HEK293 (cell line): ENCODE measurements around the gene BDNF.

Experiments
- ATF2 ChIP-seq: fragments of 450-650 bp; formaldehyde crosslinking; IDR thresholded peaks from 2 replicates; pipeline ENCODE4 v1.5.1; 2016; ENCODE audit warnings: missing biosample characterization, missing genetic modification characterization, low read depth
- ZBTB8A ChIP-seq: fragments of 450-650 bp; formaldehyde crosslinking; IDR thresholded peaks from 2 replicates; pipeline ENCODE4 v1.5.1; 2016; ENCODE audit warnings: missing biosample characterization, missing genetic modification characterization
- ZFHX2 ChIP-seq: fragments of 450-650 bp; formaldehyde crosslinking; conservative IDR thresholded peaks from 2 replicates; pipeline ENCODE4 v1.5.1; 2016; ENCODE audit warnings: missing biosample characterization, missing genetic modification characterization
- ZNF335 ChIP-seq: fragments of 450-650 bp; formaldehyde crosslinking; conservative IDR thresholded peaks from 2 replicates; pipeline ENCODE4 v1.5.1; 2016; ENCODE audit warnings: missing biosample characterization, missing genetic modification characterization
- ZNF561 ChIP-seq: fragments of 450-650 bp; IDR thresholded peaks from 2 replicates; pipeline ENCODE4 v1.5.1; 2018; ENCODE audit warnings: missing biosample characterization, missing genetic modification characterization, borderline replicate concordance
- TF ChIP-seq, protein P1 (sequence below): fragments of 450-650 bp; formaldehyde crosslinking; IDR thresholded peaks from 2 replicates; pipeline ENCODE4 v1.5.1; 2017; ENCODE audit warnings: missing biosample characterization, missing genetic modification characterization
- TF ChIP-seq, protein P2 (sequence below): fragments of 450-650 bp; formaldehyde crosslinking; IDR thresholded peaks from 2 replicates; pipeline ENCODE4 v1.5.1; 2016; ENCODE audit warnings: missing biosample characterization, missing genetic modification characterization
- TF ChIP-seq, protein P3 (sequence below): fragments of 450-650 bp; formaldehyde crosslinking; conservative IDR thresholded peaks from 2 replicates; pipeline ENCODE4 v1.5.1; 2016; ENCODE audit warnings: low read depth, missing biosample characterization, missing genetic modification characterization
- TF ChIP-seq, protein P4 (sequence below): fragments of 450-650 bp; formaldehyde crosslinking; IDR thresholded peaks from 2 replicates; pipeline ENCODE4 v1.5.1; 2016; ENCODE audit warnings: missing biosample characterization, missing genetic modification characterization

DNA sequence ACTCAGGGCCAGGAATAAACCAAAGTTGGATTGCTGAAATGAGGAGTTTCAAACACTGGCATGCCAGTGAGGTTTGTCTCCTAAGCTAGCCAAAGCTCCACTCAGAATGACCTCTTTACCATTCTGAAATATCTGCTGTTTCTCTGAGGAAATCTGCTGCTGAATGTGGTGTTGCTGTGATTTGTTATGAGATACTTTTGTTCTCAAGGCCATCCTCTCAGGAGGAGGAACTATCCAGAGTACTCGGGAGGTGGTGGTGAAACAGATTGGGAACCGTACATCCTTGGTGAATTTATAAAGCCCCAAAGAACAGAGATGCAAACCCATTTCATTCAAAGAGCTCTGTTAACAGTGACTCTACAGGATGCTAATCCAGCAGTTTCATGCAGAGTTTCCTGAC lies 50.5 kb downstream of the BDNF start:
- no peak for TF ChIP-seq ZBTB8A (tag by site-specific recombination)
- TF ChIP-seq ZFHX2 = no peak
- no peak for TF ChIP-seq ATF2 (tag by site-specific recombination)
- TF ChIP-seq, protein P1, sequence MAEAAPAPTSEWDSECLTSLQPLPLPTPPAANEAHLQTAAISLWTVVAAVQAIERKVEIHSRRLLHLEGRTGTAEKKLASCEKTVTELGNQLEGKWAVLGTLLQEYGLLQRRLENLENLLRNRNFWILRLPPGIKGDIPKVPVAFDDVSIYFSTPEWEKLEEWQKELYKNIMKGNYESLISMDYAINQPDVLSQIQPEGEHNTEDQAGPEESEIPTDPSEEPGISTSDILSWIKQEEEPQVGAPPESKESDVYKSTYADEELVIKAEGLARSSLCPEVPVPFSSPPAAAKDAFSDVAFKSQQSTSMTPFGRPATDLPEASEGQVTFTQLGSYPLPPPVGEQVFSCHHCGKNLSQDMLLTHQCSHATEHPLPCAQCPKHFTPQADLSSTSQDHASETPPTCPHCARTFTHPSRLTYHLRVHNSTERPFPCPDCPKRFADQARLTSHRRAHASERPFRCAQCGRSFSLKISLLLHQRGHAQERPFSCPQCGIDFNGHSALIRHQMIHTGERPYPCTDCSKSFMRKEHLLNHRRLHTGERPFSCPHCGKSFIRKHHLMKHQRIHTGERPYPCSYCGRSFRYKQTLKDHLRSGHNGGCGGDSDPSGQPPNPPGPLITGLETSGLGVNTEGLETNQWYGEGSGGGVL (tag by site-specific recombination) = no peak
- TF ChIP-seq, protein P2, sequence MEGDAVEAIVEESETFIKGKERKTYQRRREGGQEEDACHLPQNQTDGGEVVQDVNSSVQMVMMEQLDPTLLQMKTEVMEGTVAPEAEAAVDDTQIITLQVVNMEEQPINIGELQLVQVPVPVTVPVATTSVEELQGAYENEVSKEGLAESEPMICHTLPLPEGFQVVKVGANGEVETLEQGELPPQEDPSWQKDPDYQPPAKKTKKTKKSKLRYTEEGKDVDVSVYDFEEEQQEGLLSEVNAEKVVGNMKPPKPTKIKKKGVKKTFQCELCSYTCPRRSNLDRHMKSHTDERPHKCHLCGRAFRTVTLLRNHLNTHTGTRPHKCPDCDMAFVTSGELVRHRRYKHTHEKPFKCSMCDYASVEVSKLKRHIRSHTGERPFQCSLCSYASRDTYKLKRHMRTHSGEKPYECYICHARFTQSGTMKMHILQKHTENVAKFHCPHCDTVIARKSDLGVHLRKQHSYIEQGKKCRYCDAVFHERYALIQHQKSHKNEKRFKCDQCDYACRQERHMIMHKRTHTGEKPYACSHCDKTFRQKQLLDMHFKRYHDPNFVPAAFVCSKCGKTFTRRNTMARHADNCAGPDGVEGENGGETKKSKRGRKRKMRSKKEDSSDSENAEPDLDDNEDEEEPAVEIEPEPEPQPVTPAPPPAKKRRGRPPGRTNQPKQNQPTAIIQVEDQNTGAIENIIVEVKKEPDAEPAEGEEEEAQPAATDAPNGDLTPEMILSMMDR (tag by site-specific recombination) = no peak
- TF ChIP-seq, protein P3, sequence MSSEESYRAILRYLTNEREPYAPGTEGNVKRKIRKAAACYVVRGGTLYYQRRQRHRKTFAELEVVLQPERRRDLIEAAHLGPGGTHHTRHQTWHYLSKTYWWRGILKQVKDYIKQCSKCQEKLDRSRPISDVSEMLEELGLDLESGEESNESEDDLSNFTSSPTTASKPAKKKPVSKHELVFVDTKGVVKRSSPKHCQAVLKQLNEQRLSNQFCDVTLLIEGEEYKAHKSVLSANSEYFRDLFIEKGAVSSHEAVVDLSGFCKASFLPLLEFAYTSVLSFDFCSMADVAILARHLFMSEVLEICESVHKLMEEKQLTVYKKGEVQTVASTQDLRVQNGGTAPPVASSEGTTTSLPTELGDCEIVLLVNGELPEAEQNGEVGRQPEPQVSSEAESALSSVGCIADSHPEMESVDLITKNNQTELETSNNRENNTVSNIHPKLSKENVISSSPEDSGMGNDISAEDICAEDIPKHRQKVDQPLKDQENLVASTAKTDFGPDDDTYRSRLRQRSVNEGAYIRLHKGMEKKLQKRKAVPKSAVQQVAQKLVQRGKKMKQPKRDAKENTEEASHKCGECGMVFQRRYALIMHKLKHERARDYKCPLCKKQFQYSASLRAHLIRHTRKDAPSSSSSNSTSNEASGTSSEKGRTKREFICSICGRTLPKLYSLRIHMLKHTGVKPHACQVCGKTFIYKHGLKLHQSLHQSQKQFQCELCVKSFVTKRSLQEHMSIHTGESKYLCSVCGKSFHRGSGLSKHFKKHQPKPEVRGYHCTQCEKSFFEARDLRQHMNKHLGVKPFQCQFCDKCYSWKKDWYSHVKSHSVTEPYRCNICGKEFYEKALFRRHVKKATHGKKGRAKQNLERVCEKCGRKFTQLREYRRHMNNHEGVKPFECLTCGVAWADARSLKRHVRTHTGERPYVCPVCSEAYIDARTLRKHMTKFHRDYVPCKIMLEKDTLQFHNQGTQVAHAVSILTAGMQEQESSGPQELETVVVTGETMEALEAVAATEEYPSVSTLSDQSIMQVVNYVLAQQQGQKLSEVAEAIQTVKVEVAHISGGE = no peak
- TF ChIP-seq ZNF561 = no peak
- no peak for TF ChIP-seq ZNF335 (tag by site-specific recombination)
- TF ChIP-seq, protein P4, sequence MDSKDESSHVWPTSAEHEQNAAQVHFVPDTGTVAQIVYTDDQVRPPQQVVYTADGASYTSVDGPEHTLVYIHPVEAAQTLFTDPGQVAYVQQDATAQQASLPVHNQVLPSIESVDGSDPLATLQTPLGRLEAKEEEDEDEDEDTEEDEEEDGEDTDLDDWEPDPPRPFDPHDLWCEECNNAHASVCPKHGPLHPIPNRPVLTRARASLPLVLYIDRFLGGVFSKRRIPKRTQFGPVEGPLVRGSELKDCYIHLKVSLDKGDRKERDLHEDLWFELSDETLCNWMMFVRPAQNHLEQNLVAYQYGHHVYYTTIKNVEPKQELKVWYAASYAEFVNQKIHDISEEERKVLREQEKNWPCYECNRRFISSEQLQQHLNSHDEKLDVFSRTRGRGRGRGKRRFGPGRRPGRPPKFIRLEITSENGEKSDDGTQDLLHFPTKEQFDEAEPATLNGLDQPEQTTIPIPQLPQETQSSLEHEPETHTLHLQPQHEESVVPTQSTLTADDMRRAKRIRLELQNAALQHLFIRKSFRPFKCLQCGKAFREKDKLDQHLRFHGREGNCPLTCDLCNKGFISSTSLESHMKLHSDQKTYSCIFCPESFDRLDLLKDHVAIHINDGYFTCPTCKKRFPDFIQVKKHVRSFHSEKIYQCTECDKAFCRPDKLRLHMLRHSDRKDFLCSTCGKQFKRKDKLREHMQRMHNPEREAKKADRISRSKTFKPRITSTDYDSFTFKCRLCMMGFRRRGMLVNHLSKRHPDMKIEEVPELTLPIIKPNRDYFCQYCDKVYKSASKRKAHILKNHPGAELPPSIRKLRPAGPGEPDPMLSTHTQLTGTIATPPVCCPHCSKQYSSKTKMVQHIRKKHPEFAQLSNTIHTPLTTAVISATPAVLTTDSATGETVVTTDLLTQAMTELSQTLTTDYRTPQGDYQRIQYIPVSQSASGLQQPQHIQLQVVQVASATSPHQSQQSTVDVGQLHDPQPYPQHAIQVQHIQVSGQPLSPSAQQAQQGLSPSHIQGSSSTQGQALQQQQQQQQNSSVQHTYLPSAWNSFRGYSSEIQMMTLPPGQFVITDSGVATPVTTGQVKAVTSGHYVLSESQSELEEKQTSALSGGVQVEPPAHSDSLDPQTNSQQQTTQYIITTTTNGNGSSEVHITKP (tag by site-specific recombination) = no peak
